GM21825 (cell line): Measurements from ENCODE around the gene GOLGA3.
"Not testable (repeated sequence)": the region's sequence is repeated elsewhere in the genome, so short reads cannot be mapped to it uniquely, and the experiment has no call there.

Experiments used
- ATAC-seq: cut with Tn5 transposase; IDR thresholded peaks from one replicate; pipeline ENCODE4 v1.9.1; 2021; ENCODE audit warnings: mild to moderate bottlenecking, moderate library complexity; ENCODE audit not compliant: unreplicated experiment

The GOLGA3 gene

DNA sequence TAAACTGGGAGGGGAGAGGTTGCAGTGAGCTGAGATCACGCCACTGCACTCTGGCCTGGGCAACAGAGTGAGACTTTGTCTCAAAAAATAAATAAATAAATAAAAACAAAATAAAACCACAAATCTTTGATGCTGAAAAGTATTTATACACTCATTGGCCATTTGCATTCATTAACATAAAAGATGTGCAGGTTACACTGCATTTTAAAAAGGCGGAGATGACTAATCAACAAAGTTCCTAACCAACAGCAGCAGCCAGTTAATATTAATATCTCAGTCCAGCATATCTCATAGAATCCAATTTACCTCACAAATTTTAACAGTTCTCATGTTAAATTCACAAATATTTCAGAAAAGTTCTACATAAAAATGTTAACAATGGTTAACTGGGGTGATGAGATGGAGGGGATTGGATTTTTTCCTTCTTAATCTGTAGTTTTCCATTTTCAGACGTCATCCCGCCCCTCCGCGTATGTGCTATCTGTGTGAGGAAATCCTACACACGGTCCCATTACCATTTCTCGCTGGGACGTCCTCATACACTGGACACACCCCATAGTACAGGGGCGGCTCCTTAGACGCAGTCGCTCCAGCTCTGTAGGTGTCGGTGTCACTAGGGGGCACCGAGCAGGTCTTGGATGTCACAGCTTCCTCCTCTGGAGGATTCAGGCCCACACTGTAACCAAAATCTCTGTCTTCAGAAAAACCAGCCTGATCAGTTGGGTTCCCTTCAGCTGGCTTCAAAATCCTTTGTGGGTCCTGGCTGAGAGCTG is 74.3 kb downstream of the GOLGA3 start:
- no peak for ATAC-seq

DNA sequence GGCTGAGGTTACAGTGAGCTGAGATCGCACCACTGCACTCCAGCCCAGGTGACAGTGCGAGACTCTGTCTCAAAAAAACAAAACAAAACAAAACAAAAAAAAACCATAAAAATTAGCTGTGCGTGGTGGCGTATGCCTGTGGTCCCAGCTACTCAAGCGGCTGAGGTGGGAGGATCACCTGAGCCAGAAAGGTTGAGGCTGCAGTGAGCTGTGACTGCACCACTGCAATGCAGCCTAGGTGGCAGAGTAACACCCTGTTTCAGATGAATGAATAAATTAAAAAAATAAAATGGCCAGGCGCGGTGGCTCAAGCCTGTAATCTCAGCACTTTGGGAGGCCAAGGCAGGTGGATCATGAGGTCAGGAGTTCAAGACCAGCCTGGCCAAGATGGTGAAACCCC is 75.0 kb downstream of the GOLGA3 start:
- ATAC-seq: not testable (repeated sequence)

DNA sequence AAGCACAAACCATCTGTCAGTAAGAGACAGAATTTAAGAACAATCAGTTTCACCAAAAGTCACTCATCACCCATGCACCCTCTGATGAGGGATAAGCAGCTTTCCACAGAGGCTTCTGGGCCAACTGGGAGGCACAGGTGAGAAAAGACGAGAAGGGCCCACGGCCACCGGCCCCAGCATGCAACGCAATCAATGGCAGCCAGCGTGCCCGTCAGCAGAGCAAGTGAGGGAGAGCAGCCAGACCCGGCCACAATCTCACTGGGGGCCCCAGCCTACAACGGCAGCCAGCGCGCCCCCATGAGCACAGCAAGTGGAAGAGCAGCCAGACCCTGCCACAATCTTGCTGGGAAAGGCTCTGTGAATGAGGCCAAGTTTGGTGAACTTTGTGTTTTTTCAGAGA is 80.3 kb downstream of the GOLGA3 start:
- ATAC-seq: no peak

DNA sequence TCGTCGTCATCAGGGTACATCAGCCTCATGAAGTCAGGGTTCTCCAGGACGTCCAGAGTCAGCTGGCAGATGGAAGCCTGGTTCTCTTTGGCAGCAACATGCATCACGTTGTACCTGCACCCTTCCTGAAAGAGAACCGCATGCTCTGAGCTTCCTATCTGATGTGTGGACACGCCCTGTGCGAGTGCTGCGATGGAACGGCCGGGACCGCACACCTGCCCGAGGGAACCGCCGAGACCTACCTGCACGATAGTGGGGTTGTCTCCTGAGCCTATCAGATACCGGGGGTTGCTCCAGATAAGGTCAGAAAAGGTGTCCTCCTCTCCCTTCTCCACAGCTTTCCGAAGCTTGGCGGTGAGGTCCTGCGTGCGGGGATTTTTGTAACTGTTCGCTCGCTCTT is 80.8 kb downstream of the GOLGA3 start:
- ATAC-seq: no peak

DNA sequence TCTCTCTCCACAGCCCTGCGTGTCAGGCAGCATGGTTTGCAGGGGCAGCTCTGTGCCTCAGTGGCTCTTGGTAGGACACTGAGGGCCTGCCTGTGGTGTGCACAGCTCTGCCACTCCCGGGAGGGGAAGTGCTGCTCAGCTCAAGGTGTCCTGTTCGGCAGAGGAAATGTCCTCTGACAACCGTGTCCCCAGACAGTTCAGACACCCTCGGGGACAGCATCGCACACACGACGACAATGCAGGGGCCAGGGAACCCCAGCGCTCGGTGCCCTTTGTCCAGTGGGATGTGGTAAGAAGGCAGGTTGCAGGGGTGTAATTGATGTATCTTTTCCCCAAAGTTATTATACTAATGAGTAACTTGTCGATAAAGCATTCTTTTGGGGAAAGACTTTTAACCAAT is 81.3 kb downstream of the GOLGA3 start:
- no peak for ATAC-seq

DNA sequence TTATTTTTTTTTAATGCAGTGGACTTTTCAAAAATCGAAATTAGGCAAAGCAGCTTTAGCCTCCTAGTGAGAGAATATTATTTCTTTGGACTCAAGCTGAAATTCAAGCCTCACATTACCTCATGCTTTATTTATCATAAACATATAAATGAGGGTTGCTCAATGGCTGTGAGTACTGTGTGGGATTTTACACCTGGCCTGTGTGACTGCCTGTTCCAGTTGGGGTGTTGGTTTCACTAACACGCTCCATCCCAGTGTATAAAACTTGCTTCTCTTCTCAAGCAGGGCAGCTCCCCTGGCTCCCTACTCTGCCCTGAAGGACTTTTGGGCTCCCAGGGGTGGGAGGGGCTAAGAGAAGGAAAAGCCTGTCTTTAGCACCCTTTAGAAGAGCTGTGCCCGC is 82.1 kb downstream of the GOLGA3 start:
- no peak for ATAC-seq

DNA sequence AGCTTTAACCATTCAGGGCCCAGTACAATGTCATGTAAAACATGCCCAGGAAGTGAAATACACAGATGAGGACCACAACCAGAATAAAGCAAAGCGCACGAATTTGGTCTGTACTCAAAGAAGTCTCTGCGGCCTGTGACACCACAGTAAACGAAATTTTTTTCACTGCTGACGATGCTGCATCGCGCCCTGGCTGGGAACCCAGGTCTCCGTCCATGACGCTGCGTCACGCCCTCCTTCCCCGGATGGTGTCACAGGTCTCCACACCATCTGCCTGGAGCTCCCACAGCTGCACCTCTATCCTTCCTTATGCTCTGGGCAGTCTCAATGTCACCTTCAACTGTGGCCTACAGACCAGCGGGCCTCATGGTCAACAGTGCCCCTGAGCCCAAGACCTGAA is 84.8 kb downstream of the GOLGA3 start:
- no peak for ATAC-seq

DNA sequence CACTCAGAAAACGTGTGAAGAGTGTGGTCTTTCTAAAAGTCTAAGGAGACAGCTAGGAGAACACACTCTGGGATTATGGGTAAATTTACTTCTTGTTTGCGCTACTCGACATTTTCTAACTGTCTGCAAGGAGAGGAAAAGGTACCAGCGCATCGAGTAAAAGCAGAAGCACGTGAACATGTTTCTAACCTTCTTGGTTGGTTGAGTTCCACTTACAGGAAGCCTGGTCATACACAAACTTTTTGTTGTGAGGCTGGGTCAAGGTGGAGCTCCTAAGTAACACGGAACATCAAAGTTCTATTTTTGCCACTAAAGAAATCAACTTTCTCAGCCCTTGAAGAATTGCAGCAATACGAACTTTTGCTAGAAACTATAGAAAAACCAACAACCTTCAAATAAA is 87.0 kb downstream of the GOLGA3 start:
- ATAC-seq: no peak

DNA sequence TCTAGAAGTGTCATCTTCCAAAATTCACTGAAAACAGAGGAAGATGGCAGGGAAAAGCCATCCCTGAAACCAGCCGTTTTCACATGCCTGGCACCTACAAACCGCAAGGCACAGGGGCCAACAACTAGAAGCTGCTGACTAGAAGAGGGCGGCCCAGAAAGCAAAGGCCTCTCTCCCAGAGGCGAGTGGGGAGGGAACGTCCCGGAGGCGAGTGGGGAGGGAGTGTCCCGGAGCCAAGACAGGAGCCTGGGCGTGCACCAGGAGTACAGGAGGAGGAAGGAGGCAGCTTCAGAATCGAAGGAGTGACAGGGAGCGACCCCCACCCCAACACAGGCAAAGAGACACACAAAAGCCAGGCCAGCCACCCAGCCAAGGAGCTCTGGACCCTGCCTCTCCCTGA is 88.0 kb downstream of the GOLGA3 start:
- ATAC-seq: no peak

DNA sequence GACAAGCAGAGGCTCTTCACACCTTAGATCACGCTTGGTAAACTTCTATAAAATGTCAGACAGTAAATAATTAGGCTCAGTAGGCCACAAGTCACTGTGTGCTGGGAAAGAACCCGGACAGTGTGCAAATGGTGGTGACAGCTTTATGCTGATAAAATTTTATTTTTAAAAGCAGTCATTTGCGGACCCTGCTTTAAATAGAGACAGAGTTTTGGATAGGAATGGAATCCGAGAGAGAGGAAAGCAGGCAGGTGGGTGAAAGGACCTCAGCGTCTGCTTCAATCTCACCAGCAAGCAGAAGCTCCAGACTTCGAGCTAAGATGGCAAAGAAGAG is 88.4 kb downstream of the GOLGA3 start:
- ATAC-seq: no peak

DNA sequence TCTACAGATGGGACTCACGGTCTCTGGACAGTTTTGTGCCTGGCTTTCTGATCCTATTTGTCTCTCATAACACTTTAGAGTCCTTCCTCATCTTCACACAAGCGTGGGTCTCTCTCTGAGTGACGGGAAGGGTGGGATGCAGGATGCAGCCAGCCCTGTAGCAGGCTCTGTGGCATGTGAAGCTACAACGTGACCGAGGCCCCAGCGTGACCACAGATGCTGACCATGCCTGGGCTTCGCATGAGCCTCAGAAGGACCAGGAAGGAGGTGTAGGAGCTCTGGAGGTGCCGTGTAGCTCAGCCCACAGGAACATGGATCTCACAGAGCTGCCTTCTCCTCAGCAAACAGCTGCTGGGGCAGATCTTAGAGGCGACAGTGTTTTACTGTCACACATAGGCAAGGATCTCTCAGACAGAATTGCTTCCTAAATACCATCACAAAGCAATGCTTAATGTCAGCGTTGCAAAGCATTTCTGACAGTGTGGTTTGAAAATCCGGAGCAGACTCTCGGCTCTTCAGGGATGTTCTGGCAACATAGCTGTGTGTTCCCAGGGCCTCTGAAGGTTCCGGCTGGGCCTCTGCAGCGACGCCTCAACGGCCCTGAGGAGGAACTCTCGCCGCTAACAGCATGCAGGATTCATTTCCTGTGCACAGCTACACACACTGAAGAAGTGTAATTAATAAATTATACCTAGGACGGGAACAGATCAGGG is 88.9 kb downstream of the GOLGA3 start:
- ATAC-seq: no peak

DNA sequence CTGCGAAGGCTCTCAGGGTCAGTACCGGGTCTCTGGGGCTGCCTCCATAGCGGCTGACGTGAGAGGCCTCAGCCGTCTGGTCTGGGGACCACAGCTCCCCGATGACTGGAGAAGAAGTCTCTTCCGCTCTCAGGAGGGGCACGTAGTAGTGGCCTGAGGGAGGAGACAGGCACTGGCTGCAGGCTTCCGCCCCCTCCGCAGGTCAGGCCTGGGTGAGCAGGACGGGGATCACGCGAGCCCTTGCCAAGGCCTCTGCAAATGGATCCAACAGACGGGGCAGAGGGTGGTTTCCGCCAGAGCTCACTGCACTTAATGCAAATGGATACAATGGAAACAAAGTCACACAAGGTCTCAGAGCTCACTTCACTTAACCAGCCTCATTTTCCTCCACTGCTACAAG is 91.8 kb downstream of the GOLGA3 start:
- no peak for ATAC-seq

DNA sequence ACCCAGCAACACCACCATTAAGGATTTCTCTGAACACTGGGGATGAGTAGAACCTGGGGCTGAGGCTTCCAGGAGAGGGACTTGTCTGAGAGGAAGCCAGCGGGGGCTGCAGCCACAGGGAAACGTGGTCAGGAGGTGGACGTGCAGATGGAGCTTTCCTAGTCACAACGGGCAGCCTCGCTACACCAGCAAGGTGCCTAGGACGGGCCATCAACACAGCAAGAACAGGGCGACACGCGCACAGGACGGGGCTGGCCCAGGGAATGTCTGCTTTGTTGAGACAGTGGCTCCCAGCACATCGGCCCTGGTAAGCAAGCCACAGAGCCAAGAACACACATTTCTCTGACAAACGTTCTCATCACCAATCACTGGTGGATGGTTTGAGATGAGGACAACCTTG is 92.3 kb downstream of the GOLGA3 start:
- no peak for ATAC-seq

DNA sequence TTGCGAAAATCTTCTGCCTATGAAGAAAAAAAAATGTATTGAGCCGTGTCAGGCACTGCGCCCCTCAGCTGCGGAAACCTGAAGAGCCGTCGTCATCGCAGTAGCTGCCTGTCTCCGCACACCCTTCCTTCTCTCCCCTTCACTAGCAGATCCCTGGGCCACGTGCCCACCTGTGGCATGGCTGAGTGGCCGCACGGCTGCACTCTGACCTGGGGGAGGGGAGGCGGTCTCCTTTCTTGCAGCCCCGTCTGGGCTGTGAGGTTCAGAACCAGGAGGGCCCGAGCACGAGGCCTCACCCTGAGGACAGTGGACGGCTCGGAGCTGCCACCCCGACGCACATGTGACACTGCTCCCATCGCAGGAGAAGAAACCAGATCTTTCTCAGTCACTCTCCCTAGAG is 93.2 kb downstream of the GOLGA3 start:
- ATAC-seq: no peak

DNA sequence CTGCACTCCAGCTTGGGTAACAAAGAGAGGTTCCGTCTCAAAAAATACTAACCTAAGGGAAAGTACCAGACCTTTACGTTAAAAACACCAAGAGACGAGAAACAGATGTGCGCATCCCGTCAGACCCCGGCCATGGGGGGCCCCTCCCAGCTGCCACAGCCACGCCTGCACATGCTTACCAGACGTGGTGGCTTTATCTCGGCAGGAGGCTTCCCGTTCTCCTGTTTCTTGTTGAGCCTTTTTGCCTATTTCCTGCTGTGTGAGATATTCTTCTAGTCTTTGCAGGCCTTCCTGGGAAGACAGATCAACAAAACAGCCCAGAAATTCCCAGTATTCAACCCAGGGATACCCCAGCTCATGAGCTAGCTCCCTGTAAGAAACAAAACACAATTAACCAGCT is 94.5 kb downstream of the GOLGA3 start:
- ATAC-seq: no peak

DNA sequence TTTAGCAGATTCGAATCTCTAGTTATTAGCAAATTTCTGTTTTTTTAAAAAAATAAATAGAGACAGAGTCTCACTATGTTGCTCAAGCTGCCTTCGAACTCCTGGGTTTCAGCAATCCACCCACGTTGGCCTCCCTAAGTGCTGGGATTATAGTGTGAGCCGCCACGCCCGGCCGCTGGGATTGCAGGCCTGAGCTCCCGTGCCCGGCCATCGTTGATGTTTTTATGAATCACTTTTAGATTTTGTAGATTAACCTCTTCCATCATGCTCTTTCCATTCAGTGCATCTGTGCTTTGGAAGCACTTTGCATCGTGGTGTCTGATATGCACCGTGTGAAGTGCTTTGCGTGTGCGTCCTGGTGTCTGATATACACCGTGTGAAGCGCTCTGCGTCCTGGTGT is 97.1 kb downstream of the GOLGA3 start:
- ATAC-seq: no peak

DNA sequence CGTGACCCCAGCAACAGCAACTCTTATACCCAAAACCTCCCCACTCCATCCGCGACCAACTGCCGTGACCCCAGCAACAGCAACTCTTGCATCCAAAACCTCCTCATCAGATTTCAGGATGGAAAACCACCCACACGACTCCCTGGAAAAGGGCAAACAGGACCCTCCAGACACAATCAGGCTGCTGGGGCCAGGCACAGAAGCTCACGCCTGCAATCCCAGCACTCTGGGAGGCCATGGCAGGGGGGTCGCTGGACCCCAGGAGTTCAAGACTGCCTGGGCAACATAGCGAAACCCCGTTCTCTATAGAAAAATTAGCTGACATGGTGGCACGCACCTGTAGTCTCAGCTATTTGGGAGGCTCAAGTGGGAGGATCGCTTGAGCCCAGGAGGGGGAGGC is 98.3 kb downstream of the GOLGA3 start:
- ATAC-seq: no peak

DNA sequence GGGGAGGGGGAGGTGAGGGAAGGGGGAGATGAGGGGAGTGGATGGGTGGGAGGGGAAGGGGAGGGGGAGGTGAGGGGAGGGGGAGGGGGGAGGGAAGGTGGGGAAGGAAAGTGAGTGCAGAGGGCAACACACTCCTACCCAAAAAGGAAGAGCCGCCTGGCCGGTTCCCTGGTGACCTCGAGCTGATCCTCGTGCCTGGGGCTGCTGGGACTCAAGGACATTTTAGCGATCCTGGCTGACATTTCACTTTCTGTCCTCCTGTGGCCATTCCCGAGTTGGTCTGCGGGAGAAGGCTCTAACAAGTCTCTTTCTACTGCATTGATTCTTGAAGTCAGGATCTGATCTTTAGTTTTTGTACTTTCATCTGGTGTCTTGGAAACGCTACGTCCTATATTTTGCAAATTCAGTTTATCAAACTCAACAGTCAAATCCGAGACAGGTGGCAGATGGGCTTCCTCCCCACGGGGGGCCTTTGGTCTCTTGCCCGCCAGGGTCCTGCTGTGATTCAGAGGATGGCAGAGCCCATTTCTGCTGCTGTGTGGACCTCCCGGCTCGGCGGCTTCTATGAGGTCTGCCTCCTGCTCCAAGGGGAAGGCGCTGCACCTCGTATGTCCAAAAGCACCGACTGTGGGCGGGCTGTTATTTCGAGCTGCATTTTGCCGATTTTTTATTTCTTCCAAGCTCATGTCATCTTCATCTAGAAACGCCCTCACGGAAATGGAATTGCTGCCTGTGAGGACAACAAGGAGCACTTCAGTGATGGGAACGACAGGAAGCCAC is 98.9 kb downstream of the GOLGA3 start:
- no peak for ATAC-seq

DNA sequence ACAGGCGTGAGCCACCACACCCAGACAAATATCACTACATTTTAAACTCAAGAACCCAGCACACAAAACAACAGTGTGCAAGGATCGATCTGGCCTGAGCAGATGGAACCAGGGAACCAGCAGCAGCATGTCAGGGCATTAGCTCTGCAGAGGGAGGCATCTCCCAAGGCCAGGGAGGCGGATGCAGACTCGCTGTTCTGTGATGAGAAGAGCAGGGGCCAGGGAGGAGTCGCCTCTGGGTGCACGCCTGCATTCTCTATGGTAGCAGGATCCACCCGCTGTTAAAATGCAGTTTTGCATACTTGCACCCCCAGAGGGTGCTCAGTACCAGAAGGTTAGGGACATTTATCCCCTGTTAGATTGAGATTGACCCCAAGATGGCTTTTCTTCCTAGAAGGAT is 100.2 kb downstream of the GOLGA3 start:
- ATAC-seq: no peak

DNA sequence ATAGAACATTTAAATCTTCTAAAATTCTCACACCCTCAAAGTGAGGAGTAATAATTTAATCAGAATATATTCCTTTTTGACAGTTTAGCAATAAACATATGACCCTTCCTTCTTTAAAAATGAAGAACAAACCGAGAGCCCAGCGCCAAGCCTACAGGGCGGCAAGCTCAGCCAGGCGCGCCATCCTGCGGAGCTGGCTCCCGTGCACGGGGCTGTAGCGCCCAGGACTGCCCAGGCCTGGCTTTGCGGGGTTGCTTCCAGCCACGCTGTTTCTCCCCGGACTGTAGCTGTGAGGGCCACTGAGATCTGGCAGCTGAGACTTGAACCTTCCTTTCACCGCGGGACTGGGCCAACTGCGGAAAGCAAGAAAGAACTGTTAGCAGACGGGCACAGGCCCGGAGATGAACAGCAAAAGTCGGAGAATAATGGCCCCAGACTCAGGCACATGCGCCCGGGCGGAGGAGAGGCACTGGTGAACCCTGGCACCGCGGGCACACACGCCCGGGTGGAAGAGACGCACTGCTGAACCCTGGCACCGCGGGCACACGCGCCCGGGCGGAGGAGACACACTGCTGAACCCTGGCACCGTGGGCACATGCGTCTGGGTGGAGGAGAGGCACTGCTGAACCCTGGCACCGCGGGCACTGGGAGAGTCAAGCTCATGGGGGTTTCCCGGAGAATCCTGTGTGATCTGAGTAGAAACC is 101.4 kb downstream of the GOLGA3 start:
- ATAC-seq: no peak

DNA sequence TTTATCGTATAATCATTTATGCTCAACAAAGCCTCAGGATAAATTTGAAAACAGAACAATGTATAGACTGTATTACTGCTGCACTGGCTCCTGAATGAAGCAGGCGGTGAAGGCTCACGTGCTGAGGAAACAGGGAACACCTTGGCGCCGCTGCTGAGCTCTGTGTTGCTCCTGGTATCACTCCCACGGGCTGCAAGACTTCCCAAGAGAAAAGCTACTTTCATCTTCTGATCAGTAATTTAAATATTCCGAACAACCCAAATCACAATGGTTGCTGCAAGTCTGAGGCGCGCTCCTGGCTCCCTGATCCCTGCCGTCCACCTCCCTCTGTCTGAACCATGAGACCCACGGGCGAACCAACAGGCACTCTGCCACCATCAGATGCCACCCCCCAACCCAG is 102.3 kb downstream of the GOLGA3 start:
- no peak for ATAC-seq
